GM18508 (cell line): ENCODE data around the gene NGDN.

Experiments
- ATAC-seq: cut with Tn5 transposase; IDR thresholded peaks from one replicate; pipeline ENCODE4 v1.9.1; 2021; ENCODE audit warnings: moderate number of reproducible peaks; ENCODE audit not compliant: insufficient read depth, unreplicated experiment

The NGDN gene

DNA sequence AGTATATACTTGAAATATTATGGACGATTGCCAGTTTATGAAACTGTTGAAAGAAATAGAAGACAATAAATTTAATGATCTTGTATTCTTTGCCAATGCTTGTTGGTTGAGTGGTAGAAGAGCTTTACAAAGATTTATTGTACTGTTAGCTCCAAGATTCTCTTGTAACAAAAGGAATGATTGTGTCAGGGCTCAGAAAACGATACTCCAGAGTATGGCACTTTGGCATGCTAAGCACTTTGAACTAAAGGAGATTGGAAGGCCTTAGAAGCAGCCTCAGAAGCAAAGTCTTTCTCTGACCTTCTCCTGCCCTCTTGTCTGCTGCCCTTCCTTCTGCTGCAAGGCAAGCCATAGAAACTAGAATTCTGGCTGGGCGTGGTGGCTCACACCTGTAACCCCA is 4.2 kb upstream of the NGDN start:
- no peak for ATAC-seq

DNA sequence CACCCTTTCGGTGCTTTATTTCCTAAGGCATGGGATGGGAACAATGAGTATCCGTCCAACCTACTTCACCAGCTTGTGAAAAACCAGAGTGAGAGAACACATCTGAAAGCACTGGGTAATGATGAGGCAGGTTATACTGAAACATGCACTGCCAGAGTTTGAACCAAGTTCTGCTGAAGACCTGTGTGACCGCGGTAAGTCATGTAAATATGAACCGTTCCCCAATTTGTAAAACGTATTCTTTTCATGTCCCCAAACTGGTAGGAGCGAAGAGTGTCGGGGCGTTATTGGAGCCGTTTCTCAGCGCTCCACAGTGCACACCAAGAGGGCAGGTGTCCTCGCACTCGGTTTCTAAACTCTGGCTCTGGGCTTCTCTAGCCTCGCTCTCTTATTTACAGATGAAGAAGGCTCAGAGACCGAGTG is 788 bp upstream of the NGDN start:
- ATAC-seq = no peak

DNA sequence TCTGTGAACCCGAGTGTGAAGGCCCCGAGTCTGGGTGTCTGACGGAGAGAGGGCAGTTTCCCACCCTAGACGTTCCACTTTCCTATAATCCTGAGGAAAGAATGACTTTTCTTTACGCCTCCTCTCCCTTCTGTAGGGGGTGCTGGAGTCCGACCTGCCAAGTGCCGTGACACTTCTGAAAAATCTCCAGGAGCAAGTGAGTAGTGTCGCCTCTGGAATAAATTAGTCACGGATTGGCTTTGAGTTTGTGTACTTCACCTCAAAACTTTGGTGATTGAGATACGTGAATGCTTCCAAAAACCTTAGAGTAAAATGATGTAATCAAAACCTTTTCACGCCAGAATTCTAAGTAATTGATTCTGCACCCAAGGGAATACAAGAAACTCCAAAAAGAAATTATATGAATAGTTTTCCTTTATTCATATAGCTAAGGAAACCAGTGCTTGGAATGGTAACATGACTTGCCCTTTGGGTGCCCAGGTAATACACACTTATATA is 452 bp downstream of the NGDN start:
- ATAC-seq = peak; percentile 8

- no peak for ATAC-seq
Measured at GRCh38 chr14:23470947-23471346, 1.4 kb downstream of the NGDN start.

GRCh38 chr14:23478109-23478759 is 8.7 kb downstream of the NGDN start:
- no peak for ATAC-seq

DNA sequence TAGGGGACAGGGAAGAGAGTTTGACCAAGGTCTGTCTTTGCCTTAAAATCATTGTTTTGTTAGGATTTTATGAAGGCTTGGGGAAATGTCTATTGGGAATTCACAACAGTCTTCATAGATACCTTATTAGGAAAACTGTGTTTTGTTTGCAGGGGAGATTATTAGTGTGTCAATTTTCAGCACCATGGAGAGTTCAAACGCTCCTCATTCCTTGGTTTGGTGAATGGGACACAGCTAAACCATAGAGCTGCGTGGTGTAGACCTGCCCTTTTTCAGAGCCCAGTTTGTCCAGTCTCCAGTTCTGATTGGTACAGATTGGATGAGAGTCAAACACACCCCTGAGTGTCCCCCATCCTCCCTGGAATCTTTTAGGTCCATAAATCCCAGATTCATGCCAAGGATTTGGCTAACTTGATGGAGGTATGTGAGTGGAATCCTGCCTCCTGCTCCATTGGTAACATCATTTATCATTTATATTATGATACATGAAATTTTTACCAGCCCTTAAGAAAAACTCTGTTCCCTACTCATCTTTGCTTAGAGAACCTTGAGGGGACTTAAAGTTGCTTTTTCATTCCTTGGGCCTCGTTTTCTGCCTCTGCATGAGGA is 12.0 kb downstream of the NGDN start:
- no peak for ATAC-seq

- ATAC-seq = no peak
Measured at GRCh38 chr14:23481979-23482822, 12.7 kb downstream of the NGDN start.

DNA sequence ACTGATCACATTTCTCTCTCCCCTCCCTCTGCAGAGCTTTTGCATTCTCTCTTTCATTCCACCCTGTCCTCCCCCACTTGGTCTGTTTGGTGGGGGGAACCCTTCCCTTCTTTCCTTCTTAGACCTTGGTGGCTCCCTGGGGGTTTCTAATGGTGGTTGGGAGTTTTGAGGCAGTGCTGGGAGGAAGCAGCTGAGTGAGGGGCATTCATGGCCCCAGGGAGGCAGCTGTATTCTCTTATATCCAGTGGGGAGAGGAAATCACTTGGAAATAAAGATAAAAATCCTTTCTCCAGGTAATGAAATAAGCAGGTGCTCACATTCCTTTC is 13.3 kb downstream of the NGDN start:
- no peak for ATAC-seq

- no peak for ATAC-seq
Measured at GRCh38 chr14:23483236-23483854, 13.8 kb downstream of the NGDN start.

GRCh38 chr14:23485326-23485725 is 15.8 kb downstream of the NGDN start:
- no peak for ATAC-seq

DNA sequence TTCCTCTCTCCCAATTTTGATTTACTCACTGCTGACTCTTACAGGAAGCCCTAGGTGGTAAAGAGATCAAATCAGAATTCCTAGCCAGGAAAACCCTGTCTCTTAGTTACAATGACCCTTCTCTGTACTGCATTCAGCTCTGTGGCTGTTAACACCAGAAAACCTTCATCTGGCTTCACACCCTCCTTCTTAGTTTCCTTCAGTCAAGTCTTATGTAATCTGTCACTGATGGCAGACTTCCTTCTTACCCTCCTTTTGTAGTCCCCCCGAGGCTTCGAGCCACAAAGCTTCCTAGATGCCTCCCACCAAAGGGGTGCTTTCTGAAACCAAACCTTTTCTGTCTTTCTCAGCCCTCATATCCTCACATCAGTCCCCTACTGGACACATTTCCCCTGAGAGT is 16.5 kb downstream of the NGDN start:
- ATAC-seq = no peak

- ATAC-seq = no peak
Measured at GRCh38 chr14:23487216-23487615, 17.7 kb downstream of the NGDN start.

- ATAC-seq = no peak
Measured at GRCh38 chr14:23492618-23493272, 23.2 kb downstream of the NGDN start.

DNA sequence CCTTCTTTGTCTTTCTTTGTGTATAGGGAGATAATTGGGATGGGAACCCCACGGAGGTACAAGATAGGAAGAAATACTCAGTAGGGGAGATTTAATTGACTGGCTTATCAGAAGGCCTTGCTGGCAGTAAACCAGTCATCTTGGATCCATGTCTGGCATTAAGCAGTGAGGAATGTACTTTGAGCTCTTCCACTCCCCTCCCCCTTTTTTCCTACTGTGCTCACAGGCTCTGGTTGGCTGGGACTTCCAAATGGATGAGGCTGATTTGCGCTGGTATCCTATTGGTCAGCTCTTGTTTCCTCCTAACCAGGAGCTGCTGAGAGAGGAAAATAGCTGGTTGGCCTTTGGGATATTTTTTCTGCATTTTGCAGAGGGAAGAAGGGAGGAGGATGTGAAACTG is 24.7 kb downstream of the NGDN start:
- ATAC-seq = no peak

DNA sequence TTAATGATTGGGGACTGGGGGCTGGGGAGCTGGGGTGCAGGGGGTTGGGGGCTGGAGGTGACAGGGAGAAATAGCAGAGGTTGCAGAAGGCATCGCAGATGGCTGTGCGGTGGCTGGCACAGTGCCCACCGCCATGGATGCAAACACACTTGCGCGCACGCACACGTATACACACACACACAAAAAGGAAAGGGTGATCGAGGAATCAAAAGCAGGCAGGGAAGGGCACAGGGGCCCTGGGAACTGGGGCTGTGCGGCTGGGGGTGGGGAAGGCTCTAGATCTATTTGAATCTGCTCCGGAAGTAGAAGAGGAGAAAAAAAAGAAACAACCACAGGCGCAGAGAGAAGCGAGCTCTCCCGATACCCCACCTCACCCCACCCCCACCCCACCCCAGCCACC is 42.7 kb downstream of the NGDN start:
- no peak for ATAC-seq

- ATAC-seq = no peak
Measured at GRCh38 chr14:23513005-23513817, 43.7 kb downstream of the NGDN start.

- ATAC-seq = no peak
Measured at GRCh38 chr14:23513818-23514643, 44.5 kb downstream of the NGDN start.

DNA sequence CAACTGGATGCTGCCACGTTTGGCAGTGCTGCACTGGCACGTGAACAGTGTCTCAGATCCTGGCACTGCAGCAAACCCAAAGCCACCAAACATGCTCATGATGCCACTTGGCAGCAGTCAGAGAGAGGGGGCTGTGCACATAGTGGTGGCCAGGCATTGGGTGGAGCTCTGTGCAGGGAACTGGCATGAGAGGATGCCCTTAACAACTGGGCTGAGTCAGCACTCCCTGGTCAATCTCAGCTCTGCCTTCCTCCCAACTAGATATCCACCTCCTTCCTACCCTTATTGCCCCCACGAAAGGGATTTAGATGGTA is 45.1 kb downstream of the NGDN start:
- no peak for ATAC-seq
